Measurements from ENCODE around the gene BFSP2.

The BFSP2 gene

DNA sequence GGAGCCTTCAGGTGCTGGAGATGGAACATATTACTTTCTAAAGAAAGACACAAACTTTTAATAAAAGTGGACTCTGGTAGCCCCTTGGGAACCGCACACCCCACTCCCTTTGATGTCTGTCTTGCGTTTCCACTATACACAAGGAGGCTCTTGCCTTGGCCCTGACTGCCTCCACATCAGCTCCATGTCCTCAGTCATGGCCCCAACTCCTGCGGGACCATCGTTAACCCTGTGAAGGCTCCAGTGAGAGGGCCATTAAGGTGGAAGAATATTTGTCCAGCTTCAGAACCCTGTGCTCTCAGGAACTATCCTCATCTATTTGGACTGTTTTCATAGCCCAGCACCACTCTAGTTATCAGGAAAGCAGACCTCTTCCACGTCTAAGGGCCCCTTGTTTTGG lies 16.1 kb upstream of the BFSP2 start:
- DNase-seq (ENCODE audit: low read depth): no peak

DNA sequence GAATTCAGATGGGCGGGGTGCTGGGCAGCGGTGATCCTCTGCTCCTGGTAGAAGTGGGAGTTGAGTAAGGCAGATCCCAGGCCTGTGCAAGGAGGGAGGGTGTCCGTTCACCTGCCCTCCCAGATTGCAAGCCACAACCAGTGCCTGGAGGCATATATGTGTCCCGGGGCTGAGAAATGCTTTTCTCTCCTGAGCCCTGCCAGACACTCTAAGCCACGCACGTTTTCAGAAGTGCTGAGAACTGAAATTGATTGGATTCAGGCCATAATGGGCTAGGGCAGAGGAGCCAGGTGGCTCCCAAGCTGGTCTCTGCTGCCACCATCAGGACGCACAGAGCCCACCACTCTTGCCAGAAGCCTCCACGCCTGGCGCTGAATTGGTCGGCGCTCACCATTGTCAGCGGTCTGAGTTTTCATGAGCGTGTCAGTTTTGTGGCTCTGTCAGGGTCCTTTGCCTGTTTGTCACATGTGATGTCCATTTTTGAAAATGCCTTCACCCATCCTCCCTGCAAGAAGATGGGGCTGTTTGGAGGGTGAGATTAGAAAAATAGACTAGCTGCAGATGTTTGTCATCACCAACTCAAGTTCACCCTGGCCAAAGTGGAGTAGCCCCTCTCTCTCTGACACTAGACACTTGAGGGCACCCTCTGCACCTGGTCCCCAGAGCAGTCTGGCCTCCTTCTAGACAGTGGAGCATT lies 15.4 kb upstream of the BFSP2 start:
- DNase-seq (ENCODE audit: low read depth): no peak

DNA sequence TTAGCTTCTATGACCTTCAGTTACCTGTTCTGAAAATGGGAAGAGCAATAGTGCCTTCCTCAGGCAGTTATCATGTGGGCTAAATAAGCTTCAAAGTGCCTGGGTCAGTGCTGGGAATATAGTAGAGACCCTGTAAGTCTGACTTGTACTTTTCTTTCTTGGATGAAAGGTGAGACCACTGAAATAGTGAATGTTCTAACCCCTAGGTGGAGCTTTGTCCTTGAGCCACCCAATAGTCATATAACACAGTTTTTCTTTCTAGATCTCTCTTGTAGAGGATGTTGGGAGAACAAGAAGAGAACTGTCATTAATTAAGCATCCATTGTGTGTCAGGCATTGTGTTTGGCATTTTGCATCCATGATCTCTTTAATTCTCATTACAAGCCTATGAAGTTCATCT lies 13.0 kb upstream of the BFSP2 start:
- no peak for DNase-seq (ENCODE audit: low read depth)

DNA sequence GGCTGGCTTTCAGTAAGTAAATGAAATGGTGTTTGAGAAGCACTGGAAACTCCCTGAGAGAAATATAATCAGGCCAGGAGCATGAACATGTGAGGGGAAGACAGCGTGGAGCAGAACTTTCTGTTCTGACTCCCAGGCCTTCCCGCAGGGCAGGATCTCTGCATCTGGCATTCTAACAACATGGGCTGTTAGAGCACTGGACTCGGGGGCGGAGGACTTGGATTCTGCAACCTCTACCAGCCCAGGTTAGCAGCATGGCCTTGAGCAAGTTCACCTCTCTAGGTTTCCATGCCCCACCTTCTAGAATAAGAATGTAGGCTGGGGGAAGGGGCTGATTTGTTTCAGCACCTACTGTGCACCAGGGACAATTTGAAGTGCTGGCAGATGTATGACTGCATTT lies 12.5 kb upstream of the BFSP2 start:
- DNase-seq (ENCODE audit: low read depth): no peak

DNA sequence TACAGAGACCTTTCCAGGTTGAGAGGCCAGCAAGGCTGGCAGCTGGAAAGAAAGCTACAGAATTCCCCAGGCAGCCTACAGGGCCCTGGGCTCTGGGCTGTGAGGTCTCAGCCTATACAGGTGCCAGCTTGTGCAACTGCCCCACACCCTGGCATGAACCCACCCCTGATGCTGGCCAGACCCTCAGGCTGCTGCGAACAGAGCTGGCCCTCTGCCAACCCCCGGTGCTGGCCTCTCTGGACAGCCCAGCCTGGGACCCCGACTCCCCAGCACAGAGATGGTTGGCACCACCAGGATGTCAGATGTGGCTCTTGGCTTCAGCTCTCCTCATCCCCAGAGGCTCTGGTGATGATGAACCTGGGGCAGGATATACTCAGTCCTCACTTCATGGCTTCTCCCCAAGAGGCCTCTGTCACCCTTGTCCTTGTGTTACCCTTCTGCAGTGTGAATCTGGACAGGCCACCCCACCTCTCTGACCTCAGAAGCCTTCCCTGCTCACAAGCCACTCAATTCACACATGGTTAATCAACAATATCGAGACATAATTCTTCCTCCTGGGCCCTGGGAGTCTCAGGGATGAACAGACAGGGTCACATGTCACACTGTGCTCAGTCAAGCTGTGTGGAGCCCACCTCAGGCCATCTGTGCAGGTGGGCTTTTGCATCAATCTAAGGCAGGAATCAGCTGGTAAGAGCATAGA lies 11.0 kb upstream of the BFSP2 start:
- DNase-seq (ENCODE audit: low read depth): no peak

DNA sequence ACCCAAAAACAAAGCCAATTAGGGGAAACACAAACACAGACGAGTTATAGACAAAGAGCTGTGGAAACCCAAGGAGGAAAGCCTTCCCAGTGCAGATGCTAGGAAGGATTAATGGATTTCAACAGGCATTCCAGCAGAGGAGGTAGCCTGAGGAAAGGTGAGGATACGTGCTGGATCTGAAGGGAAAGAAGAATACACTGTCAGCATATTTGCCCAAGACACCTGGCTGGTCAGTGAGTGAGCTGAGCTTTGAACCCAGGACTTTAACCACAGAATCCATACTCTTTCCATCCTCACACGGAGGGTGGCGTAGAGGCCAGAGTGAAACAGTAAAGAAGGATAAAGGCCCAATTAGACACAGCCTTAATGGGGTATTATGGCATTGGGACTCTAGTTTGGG lies 9.1 kb upstream of the BFSP2 start:
- DNase-seq (ENCODE audit: low read depth): no peak

DNA sequence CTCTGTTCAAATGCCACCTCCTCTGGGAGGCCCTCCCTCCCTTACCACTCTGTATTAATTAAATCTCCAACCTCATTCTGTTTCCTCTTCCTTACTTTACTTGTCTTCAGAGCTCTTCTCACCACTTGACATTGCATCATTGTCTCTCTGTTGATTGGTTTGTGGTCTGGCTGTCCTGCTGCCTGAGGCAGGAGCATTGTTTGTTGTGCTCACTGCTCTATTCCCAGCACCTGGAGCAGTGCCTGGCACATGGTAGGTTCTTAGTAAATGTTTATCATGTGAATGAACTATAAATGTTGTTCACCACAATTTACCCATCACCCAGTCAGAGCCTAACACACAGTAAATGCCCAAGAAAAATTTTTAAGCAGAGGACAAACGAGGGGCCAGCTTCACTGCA lies 6.7 kb upstream of the BFSP2 start:
- DNase-seq (ENCODE audit: low read depth): no peak

DNA sequence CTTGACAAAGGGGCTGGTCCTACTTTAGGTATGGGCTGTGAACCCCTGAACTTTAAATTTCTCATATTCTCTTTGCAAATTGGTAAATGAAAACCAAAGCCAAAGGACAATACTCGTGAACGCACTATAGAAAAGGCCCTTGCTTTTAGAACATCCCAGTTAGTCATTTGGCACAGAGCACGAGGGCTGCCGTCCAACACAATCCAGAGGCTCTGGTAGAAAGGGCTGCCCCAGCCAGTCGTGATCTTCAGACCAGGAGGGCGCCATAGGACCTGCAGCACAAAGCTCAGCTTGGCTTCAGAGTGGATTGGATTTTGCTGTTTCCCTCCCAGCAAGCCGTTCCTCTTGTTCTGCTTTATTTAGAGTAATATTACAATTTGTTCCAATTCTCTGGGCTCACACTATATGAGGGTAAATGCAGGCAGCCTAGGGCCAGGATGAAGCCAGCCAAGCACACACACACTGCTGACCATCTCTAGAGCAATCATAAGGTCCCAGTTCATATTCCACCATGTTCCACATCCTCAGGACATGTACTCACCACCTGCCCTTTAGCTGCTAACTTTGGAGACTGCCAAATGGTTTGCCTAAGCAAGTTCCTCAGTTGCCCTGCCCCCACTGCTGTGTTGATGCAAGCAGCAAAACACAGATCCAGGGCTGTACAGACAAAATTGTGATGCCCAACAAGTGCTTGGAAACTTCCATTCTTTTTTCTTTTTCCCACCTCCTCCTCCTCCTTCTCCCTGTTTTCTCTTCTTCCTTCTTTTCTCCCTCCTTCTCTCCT lies 6.0 kb upstream of the BFSP2 start:
- no peak for DNase-seq (ENCODE audit: low read depth)

DNA sequence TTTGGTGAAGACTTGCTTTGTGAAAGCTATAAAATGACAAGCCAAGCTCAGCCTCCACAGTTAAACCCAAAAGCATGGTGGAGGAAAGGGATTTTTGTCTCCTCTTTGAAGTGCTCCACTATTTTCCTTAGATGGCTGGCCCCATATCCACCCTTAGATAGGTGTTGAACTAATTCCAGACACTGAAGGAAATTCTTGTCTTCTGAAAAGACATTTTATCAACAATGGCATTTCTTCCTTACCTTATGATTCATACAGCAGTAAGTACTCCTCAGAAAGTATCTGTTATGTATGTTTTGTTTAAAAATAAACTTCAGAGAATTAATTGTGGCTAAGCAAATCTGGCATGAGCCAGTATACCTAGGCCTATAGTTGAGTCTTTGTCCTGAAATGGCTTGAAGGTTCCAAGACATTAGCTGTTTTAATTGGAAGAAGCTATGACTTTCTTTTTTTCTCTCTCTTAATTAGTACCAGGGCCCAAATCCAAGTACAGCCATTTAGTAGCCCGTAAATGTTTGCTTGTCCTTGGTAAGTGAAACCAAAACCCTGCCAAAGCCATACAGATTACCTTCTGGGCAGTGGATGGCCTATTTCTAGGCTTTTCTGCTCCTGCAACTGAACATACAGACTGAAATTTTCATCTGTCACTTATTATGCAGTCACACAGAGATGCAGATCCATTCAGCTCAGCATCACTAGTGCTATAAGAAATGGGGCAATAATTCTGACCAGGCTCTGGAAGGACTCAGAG lies 5.1 kb upstream of the BFSP2 start:
- DNase-seq (ENCODE audit: low read depth): no peak

DNA sequence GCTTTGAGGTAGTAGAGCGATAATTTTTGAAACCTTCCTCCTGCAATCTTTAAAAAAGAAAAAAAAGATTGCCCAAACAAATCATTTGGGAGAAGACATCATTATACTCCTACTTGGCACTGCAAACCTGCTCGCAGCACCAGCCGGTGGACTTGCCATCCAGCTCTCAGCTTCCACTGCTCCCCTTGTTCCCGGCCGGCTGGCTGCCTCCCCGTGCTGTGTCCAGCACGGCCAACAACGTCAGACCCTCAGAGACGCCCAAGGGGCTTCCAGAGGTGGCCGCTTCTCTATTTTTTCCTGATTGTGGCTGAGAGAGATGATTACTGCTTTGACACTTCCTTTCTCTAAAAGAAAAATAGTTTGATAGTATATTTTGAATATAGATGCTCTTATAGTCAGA lies 3.0 kb upstream of the BFSP2 start:
- no peak for DNase-seq (ENCODE audit: low read depth)

DNA sequence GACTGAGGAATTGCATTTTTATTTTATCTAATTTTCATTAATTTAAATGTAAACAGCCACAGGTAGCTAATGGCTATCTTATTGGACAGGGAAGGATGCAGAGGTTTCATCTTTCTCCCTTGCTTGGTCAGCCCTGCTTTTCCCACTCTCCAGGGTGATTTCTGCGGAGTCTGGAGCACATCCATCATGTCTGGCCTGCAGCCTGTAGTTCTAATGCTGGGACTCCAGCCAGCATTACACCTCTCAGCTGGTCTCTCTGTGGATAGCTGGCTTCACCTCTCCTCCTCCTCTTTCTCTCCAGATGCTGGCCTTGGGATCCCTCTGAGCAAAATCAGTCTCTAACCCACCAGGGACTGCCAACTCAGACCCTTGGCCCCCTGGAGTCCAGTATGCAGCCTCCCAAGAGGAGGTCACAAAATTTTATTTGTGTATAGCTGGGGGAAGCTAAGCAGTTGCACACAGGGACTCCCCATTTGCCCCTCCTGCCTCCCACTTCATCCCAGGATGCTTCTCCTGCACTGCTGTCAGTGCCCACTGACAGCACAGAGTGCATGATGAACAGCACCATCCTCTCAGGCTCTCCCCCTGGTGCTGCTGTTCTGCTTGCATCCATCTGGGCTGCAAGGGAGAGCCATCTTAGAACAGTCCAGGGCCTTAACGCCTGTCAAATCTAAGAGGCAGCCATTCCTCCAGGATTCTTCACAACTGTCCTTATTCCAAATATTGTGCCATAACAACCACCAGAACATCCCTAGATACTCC lies 1.7 kb downstream of the BFSP2 start:
- no peak for DNase-seq (ENCODE audit: low read depth)

DNA sequence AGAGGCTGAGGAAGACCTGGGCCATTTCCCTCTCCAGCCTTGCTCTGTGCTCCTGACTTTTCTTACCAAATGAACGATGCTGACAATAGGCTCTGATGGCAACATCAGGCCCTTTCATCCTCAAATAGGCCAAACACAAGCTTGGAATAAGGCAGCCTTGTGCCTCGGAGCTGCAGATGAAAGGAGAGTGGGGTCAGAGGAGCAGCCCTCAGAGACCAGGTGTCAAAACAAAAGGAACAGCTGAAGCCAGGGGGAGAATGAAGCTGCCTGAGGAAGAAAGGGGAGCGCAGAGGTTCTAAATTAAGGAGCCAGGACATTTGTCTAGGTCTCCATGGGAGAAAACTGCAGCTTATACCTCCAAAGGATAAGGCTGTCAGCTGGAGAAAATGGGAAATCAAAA lies 5.1 kb downstream of the BFSP2 start:
- no peak for DNase-seq (ENCODE audit: low read depth)

DNA sequence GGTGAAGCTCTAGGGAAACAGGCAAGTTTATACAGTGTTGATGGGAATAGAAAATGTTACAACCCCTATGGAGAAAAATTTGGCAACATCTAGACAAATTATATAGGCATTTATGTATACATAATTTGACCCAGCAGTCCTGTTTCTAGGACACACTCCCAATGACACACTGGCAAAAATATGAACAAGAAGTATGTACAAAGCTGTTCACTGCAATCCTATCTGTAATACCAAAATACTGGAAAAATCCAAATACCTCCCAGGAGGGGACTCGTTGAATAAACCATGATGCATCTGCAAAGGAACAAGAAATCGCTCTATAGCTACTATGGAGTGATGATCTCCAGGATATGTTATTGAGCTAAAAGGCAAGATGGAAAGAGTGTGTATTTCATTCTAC lies 8.5 kb downstream of the BFSP2 start:
- DNase-seq (ENCODE audit: low read depth): no peak

DNA sequence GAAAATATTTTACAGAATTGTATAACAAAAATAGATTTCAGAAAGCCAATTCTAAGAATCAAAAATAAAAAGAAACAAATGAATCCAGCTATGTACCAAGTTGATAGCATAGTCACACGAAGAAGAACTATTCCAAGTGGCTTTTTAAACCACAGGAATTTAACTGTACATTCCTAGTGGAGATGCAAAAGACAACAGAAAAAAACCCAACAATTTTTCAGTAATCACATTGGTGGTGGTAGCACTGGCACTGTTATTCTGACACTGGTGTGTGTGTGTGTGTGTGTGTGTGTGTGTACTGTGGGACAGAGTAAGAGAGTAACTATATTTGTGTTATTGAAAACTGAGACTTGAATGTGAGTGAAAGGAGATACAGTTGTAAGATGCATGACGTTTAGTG lies 9.1 kb downstream of the BFSP2 start:
- DNase-seq (ENCODE audit: low read depth): peak; percentile 8

DNA sequence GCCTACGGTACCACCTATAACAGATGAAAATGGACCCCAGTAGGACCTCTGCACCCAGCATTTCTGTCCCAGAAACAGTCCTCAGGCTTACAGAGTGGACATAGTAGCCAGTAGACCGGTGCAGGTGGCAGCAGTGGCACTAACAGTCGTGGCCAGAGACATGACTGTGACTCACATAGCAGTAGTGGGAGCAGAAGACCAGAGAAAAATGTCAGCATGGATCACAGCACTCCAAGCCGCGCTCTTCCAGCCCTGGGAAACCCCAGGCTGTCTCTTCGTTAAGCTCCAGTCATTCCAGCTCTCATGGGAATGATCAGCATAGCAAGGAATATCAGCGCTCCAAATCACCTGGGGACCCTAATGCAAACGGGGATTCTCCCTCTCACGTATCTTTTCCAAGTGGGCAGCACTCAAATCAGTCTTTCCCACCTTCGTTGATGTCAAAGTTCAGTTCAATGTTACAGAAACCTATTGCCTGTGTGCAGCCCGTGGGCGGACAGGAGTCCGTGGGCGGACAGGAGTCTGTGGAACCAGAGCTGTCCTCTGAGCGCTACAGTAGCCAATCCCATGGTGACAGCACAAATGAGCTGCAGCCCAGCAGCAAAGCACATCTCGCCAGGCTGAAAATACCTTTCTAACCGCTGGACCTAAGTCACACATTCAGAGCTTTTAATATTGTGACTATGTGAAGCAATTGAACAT lies 10.5 kb downstream of the BFSP2 start:
- no peak for DNase-seq (ENCODE audit: low read depth)

DNA sequence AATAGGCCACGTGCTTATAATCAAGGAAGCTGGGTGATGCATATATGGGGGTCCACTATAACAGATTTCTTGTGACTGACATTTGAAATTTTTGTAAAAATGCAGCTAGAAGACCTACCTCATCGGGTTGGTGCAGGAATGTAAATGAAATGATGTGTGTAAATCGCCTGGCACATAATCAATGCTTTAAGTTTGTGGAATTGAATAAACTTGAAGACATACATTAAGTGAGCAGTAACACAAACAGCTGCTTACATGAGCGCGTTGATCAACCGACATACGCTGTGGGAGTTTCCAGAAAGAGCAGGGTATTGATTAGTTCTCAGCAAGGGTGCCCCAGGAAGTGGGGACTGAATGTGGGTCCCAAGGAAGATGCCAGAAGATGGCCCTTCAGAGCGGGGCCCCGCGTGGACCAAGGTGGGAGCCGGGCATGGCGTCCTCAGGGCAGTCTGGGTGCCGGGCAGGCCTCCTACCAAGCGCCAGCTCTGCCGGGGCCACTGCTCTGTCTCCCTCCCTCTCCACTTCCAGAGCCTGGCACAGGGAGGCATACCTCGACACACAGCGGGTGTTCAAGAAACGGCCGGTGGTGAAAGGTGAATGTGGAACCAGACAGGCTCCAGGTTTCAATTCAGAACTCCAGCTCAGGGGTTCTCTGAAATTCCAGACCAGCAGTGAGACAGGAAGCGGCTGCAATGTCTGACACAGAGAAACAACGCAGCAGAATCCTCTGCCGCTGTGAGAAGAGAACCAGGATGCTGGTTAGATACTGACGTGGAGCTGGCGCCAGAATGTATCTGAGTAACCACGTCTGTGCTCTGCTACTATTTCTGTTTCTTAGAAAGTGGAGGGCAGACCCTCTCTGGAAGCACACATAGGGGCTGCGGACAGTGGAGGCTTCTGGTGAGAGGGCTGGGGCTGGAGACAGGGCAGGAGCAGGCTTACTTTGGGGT lies 12.6 kb downstream of the BFSP2 start:
- no peak for DNase-seq (ENCODE audit: low read depth)

DNA sequence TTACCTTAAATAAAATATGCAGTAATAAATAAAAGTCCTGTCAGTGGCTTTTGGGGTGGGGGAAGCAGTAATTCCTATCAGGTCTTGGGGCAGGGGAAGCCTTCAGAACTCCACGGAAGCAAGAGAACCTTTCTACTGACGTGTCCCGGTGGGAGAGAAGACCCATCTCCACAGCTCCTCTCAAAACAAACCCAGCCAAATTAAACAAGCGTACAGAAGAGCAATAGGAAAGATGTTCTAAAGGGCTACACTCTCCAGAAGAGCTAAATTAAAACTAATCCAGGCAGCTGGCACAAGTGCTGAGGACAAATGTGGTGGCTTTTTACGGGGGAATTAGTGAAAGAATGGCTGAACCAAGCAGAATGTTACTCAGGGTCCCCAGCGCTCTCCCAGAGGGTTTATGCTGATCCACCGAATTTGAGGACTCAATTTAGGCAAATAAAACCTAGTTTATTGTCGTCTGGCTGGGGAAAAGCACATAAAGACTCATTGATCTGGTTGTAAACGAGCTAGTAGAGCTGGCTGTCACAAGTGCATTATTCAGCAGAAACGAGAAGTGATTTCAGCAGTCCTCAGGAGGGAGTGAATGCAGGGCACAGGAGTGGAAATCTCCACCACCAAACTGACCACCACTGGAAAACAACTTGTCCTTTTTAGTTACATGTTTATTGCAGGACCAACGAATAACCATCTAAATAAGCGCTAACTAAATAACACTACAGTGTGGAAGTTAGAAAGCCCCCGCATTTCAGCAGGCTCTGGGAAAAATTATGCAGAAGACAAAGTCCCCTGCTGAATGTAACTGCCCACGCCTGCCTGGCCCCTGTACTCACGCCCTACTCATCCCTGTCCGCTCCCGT lies 13.5 kb downstream of the BFSP2 start:
- no peak for DNase-seq (ENCODE audit: low read depth)

DNA sequence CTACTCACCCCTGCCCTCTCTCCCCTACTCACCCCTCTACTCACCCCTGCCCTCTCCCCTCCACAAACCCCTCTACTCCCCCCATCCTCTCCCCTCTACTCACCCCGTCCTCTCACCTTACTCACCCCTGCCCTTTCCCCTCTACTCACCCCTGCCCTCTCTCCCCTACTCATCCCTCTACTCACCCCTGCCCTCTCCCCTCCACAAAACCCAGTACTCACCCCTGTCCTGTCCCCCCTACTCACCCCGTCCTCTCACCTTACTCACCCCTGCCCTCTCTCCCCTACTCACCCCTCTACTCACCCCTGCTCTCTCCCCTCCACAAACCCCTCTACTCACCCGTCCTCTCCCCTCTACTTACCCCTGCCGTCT lies 14.2 kb downstream of the BFSP2 start:
- no peak for DNase-seq (ENCODE audit: low read depth)

DNA sequence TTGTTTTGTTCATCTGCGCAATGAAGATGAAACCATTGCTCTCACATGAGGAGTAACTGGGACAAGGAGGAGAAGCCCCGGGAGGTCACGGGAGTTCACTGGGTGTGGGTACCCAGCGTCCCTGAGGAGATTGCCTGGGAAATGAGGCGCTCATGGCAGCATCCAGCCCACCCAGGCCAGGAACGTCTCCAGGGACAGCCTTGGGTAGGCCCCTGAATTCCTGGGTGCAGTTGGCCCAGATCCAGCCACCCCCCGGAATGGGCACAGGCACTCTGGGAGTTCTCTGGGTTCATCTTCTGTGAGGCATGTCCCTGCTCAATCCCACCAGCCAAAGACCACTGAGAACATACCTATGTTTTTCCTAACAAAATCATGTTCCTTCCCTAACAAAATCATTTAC lies 18.5 kb downstream of the BFSP2 start:
- DNase-seq (ENCODE audit: low read depth): no peak

Measured in fibroblast of gingiva (primary cell).